Stimulated activated CD4-positive, alpha-beta T cell treated with anti-CD3 and anti-CD28 coated beads, Interleukin-12 subunit alpha, Interleukin-12 subunit beta, amount 100 ng/mL, for 48 hours (primary cell): ENCODE results near the gene ADAMTS12.

Source experiments
- DNase-seq, 3 donors: peaks; one replicate each; pipeline ENCODE4 v3.0.0-alpha.2; 2020; ENCODE audit warnings: low read depth in 2 of 3, low spot score in 1 of 3

ADAMTS12 gene

DNA sequence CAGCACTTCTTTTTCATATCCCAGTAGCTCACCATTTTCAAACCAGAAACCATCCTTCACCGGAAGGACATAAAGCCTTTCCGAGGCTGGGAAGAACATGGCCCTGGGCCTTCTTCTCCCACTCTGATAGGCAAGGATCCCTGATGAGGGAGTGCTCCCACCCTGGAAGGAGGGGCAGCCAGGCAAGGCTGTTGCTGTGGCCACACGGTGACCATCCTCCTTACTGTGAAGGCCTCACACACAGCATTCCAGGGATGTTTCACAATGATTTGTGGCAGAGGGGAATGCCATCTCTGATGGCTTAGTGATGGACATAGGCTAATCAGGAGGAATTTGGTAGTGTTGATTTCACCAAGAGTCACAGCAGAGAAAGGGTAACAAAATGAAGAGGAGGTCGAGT lies 130.7 kb downstream of the ADAMTS12 start:
- no peak for DNase-seq

DNA sequence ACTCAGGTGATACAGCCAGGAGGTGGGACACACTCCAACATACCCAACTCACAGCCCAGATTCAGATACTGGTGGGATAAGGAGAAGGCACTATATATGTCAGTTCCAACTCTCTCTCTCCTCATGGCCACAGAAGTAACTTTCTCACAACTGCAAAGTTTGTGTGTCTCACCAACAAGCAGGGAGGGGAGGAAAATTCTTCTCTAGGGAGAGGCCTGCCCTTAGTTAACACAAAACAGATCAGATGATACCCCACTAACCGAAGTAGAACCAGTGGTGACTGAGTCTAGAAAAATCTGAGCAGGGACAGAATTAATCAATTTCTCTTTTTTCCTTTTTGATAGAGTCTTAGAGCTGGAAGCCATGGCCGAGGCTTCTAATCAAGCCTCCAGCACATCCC lies 133.1 kb downstream of the ADAMTS12 start:
- no peak for DNase-seq

DNA sequence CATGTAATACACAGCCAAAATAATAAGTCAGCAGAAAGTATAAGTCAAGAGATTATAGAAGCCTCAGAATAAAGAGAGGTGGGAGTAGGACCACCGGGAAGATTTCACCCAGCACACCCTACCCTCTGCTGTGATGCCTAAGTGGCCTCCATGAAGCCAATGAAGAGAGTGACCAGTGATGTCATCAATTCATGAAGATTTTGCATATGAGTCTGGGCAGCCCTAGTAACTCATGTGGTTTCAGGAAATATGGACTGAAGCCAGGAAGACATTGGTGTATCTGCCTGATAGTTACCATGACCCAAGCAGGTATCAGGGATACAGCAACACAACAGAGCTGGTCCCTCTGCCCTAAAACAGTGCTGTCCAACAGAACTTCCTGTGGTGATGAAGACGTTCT lies 135.3 kb downstream of the ADAMTS12 start:
- DNase-seq, result no peak

DNA sequence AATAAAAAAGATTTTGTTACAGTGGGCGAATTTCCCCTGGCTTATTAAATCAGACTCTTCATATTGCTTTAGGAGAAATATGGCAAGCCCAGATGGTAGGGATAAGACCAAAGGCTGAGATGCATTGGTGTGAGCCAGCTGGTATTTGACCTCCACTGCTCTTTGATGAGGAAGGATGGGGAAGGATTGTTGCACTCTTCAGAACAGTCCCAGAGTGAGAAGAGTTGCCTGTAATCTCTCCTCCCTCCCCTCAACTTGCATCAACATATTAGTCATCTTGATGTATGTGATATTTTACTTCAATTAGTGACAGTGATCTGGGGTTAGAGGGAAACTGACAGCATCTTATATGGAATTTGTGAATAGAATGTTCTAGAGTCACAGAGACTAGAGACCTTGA lies 136.6 kb downstream of the ADAMTS12 start:
- DNase-seq, result no peak

DNA sequence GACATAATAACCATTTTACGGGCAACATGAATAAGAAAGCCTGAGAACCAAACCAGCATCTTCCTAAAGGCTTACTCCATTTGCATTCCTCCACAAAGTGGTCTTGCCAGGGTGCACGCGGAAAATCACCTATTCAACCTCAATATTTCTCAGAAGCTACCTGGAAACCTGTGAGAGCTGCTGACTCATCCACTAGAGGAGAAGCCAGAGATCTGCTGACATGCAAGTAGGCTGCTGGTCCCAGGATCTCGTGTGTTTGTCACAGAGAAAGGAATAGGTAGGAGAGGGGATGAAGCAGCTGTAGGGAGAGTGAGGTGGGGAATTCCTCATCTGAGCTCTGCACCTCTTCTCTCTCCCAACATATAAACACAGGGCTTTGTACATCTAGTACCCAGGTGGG lies 138.1 kb downstream of the ADAMTS12 start:
- no peak for DNase-seq

DNA sequence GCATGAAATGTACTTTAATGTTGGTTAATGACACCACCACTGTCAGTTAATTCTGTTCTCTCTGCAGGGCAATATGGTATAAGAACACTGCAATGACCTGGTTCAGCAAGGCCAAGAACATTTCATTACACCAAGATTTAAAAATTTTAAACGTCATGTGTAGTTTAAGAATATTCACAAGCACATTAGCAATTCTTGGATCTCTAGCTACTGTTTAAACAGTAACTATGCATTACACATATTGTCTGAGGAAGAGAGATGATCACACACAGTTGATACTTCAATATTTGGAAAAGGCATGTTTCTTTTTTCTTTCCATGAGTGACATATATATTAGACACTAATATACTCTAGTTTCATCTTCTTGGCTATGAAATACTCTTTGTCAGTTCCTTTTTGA lies 143.0 kb downstream of the ADAMTS12 start:
- no peak for DNase-seq

DNA sequence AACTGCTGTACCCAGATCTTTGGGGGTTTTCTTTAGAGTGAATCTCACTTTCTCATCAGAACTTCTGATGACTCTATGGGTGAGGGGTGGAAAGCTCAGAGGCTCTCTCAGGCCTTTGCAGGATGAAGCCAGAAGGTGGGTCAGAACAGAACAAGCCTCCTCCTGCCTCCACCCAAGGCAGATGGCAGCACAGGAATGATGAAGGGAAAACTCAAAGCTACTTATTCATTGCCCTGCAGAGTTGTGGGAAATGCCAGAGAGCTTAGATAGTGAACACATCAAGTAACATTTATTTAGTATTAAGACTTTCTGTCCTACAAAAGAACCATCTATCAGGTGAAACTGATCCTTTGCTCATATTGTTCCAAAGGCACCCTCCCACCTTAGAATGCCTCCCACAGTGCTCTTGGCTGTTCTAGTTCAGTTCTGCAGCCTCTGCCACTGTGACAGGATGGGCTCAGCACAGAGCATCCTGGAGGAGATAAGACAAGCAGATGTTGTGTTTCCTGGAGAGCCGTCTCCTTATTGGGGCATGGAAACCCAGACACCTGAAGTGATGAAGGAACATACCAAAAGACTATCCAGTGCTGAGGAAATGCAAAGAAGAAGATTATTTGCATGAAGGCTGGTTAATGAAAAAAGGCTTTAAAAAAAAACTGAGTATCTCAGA lies 146.6 kb downstream of the ADAMTS12 start:
- DNase-seq, result no peak

DNA sequence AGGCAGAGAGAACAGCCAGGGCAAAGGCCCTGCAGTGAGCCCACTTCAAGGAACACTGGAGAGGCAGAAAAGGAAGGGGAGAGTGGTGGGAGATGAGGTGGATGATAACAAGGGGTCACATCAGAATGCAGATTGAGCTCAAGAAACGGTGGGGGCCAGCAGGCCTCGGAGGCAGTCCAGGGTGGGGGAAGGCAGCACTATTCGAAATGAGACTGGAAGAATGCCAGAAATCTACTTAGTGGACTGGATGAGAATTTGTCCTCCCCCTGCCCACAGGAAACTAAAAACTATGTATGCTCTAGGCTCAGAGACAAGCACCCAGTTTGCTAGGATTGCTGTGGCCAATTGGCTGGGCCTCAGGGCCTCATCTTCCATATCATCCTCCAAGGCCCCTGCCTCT lies 148.7 kb downstream of the ADAMTS12 start:
- DNase-seq, result no peak

DNA sequence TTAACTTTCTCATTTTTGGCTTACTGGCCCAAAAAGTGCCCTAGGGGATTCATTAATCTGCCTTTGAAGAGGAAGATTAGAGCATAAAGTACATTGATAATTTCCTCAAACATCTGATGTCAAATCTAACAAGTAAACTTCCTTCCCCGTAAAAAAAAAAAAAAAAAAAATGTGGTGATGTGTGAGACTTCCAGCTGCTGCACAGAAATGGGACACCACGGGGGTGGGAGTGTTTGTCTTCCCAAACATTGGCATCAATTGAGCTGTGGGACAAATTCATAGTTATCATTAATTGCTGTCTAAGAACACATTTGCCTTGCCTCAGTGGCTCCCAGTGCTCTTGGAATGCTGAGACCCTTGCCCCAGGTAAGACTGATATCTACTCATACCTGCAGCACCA lies 149.6 kb downstream of the ADAMTS12 start:
- DNase-seq, result no peak

DNA sequence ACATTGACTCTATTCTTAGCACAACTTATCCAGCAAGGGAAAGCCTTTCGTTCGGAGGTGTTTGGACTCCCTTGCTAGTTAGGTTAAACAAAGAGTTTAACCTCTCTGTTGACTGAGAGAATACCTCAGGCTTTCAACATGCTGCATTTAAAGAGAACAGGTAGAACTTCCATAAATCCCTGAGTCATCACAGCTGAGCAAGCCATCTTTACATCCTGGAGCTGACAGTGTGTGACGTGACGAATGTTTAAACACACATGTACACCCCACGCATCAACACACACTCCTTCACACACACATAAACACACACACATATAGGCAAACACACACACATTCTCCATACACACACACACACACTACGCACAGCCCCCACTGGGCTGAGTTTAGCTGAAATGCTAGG lies 152.8 kb downstream of the ADAMTS12 start:
- DNase-seq, result no peak

DNA sequence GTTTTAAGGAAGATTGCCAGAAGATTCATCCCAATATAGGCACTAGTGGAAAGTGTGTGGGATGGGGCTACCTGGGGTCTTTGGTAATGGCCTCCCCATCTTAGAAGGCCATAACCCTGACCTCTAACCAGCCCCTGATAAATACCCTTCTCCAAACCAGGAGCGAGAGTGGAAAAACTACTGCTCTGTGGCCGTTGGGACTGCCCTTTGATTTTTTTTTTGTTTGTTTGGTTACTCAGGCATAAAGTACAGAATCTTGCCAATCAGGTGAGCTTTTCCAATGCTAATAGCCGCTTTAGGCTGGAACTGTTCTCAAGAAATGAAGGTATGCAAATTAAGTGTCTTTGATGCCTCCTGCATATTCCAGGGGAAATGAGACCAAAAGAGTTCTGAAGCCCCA lies 153.7 kb downstream of the ADAMTS12 start:
- no peak for DNase-seq

DNA sequence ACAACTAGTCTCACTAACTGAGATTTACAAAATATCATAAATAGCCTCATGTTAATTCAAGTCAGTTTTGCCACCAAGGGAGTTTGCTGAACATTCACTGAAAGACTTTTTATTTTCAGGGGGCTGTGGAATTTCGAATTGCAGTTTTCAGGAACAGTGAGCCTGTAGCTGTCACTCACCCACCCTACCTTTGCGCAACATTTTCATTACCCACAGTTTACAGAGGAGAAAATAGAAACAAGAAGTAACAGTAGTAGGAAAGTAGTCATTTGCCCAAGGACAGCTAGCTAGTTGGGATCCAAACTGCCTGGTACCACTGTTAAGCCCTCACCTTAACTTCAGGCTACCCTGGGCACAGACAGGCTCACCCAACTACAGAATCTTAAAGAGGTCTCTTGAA lies 154.1 kb downstream of the ADAMTS12 start:
- DNase-seq, result no peak

DNA sequence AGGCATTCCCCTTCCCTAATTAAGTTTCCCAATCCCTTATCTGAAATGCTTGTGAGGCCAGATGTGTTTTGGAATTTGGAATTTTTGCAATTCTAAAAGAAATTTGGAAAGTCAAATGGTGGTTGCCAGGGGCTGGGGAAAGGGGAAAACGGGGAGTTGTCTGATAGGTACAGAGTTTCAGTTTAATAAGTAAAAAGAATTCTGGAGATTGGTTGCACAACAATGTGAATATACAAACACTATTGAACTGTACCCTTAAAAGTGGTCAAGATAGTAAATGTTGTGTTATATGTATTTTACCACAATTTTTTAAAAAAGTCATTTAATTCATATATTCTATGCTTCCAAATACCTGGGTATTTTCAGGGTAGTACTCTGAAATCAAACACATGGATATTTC lies 154.5 kb downstream of the ADAMTS12 start:
- DNase-seq, result no peak

DNA sequence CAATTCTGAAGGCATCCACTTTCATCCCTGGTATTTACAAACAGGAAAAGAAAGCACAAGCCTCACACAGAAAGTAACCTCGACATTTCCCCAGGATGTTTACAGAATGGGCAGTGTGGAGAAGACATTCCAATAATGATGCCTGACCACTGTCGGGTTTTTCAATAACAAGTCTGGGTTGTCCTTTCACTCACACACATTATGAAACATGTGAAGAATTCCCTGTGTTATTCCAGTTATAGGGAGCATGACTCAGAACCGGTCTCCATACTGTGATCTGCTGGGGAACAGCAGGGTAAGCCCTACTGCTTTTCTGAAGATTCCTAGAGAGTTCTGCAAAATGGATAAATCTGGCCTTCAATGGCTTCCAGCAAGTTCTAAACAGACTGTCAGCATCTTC lies 155.3 kb downstream of the ADAMTS12 start:
- DNase-seq, result no peak

DNA sequence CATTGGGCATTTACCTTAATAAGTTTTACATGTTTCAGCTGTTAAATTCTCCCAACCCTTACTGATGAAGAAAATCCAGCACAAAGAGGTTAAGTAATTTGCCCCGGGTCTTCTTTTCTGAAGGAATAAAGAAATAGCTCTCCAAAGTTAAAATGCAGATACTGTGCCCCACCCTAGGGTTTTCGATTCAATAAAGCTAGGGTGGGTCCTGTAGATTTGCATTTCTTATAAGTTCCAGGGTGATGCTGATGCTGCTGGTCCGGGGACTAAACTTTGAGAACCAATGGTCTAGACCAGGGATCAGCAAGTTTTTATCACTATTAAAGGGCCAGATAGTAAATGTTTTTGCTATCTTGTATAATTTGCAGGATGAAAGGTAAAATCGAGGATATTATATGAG lies 156.7 kb downstream of the ADAMTS12 start:
- no peak for DNase-seq

DNA sequence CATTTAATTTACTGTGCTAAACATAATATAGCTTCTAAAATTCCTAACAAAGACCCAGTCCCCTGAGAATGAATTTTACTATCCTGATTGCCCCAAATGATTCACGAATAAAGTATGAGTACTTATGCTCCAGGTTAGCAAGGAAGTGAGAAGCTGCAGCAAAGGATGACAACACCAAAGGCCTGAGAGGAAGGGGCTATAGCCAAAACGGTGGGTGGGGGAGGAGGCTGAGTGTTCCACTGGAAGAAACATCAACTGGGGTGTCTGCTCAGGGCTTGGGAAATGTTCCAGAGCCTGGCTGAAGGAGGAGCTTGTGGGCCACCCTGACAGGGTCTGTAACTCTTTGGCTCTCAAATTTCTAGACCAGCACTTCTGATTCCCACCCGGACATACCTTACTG lies 157.3 kb downstream of the ADAMTS12 start:
- DNase-seq, result no peak

DNA sequence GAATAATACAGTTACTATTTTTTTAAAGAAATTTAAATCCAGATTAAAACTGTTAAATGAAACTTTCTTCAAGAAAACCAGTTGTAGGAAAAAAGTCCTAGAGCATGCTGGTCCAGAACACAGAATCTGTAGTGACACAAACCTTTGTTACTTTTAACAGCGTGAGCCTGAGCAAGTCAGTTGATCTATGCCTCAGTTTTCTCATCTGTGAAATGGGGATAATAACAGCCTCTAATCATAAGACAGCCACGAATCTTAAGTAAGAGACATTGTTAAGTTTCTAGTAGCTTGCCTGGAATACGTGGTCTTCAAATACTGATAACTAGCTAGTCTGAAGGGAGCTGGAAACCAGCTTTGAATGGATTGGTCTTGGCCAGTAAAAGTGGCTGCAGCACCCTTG lies 158.6 kb downstream of the ADAMTS12 start:
- DNase-seq, result no peak

DNA sequence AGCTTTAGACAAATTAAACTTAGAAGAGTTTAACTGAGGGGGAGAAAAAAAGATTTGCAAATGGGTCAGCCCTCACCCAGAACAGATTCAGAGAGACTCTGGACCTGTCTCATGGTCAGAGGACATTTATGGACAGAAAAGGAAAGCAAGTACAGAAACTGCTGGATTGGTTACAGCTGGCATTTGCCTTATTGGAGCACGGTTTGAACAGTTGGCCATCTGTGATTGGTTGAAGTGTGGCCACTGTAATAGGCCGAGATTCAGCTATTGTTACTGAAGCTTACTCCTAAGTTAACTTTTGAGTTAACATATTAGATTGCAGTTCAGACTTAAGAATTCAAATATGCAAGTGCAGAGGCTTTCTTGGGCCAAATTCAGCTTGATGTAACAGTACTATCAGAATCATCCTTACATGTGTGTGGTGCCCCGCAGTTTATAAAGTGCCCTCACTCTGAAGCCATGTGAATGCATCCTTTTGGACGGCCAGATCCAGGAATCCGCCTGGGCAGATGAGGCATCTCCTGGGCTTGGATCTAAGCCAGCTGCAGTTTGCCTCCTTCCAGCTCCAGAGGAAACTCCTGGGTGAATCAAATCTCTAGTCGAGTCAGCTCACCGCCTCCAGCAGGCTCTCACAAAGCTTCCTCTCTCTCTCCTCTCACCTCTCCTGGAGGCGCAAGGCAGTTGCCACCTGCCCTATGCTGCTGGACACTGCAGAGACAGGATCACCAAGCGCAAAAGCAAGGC lies 165.2 kb downstream of the ADAMTS12 start:
- DNase-seq, result no peak

DNA sequence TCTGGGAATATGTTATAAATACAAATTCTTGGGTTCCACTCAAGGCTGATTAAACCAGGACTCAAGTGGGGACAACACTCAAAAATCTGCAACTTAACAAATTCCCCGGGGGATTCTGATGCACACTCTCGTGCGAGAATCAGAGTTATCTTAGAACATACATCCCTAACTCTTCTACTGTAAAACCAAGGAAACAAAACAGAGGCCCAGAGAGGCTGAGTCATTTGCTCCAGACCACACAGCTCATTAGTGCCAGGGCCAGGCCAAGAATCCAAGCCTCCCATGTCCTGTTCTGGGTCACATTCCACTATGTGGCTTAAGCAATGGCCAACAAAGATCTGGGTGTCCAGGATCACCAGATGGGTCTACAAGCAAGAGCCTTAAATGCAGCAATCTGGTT lies 166.0 kb downstream of the ADAMTS12 start:
- no peak for DNase-seq

DNA sequence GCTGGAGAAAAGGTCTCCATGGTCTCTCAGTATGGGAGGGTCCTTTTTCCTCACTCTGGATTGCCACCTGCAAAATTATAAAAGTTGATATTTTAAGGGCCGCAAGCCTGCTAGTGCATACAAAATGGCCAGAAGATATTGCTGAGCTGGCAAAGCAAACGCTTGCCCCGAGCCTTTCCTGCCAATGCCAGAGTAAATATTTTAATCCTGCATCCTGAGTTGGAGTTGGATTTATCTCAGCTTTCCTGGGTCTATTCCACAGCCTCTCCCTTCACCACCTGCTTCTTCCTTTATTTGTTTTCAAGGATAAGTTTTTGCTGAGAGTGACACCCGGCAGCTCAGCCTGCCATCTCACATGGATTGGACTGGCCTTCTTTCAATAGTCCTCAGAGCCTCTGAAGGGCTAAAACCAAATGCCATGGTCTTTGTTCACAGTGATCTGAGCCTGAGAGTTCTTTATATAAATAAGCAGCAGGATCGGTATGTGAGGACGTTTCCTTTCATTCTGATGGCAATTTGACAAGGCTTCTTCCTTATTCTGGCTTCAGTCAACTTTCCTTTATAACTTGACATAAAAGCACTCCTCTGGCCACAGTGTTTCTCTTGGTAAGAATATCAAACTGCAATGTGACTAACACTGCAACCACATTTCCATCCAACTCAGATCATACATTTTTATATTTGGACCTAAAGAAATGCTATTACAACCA lies 170.1 kb downstream of the ADAMTS12 start:
- no peak for DNase-seq

DNA sequence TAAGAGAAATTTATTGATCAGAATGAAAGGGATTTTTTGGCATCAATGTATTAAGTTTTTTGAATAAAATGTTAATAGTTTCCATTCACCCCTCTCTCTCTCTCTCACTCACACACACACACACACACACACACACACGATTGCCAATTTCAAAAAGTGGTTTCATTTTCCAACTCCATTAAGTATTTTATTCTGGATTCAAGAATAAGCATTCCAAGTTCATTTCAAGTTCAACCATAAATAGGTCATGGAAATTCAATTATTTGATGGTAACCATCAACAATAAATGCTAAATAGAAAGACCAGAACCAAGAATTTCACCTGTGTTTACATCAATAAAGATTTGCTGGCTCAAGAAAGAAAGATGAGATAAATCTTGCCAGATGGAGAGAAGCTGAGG lies 171.6 kb downstream of the ADAMTS12 start:
- no peak for DNase-seq

DNA sequence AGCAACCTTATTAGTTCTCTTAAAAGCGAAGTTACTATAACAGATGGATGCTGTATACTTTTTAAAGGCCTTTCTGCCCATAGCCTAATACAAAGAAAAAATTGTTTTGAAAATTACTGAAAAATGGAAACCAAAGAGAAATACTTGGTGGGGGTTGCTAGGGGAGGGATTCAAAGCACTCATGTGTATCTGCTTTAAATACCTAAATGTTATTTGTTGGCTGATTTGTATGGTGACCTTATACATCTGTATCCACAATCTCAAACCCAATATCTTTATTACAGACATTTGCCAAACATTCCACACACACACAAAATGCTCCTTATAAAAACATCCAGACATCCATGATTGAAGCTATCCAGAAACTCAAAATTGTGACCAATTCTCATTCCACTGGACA lies 172.0 kb downstream of the ADAMTS12 start:
- DNase-seq, result no peak
